HEK293 (cell line): ENCODE results near the gene BMERB1.
"Not testable (repeated sequence)": the region's sequence is repeated elsewhere in the genome, so short reads cannot be mapped to it uniquely, and the experiment has no call there.

ENCODE experiments used
- CTCF ChIA-PET: fragments of 350-600 bp; formaldehyde crosslinking; extraction: SDS; loops from one replicate; lab custom pipeline; 2021; ENCODE audit warnings: antibody characterized with exemption; lab: Yijun Ruan, JAX
- POLR2A ChIA-PET: fragments of 300-600 bp; formaldehyde crosslinking; extraction: SDS; loops from one replicate; lab custom pipeline; 2020; ENCODE audit warnings: antibody characterized with exemption, inconsistent platforms; lab: Yijun Ruan, JAX
- H3K27ac ChIP-seq: fragments of 200-500 bp; sonication (Bioruptor generic); 2 replicates; pipeline ENCODE4 v1.5.1; 2014; ENCODE audit warnings: low read depth, low read length, control low read depth, inconsistent platforms; ENCODE audit errors: extremely low read depth
- H3K36me3 ChIP-seq, 2 experiments: fragments of 200-500 bp in 1 of 2; sonication (Bioruptor generic) in 1 of 2; 1 replicate in 1 of 2; 2 replicates in 1 of 2; pipeline ENCODE4 v1.5.1; 2014 to 2017; ENCODE audit warnings: inconsistent platforms in 2 of 2, low read length in 2 of 2; ENCODE audit not compliant: control insufficient read depth in 2 of 2, insufficient read depth in 1 of 2
- H3K4me1 ChIP-seq: fragments of 200-500 bp; sonication (Bioruptor generic); 2 replicates; pipeline ENCODE4 v1.5.1; 2014; ENCODE audit warnings: mild to moderate bottlenecking, low read length, inconsistent platforms; ENCODE audit not compliant: control insufficient read depth, insufficient read depth
- H3K4me3 ChIP-seq: 2 replicates; pipeline ENCODE4 v1.5.1; 2011; ENCODE audit warnings: low read depth, mild to moderate bottlenecking, control low read depth, low read length, moderate library complexity
- H3K9me3 ChIP-seq: fragments of 200-500 bp; sonication (Bioruptor generic); 2 replicates; pipeline ENCODE4 v1.5.1; 2014; ENCODE audit warnings: low read depth, low read length, inconsistent platforms; ENCODE audit not compliant: control insufficient read depth, insufficient read depth
- KLF16 ChIP-seq: fragments of 450-650 bp; formaldehyde crosslinking; IDR thresholded peaks from 2 replicates; pipeline ENCODE4 v1.5.1; 2017; ENCODE audit warnings: missing biosample characterization, missing genetic modification characterization
- KLF17 ChIP-seq: fragments of 450-650 bp; formaldehyde crosslinking; IDR thresholded peaks from 2 replicates; pipeline ENCODE4 v1.5.1; 2016; ENCODE audit warnings: missing biosample characterization, missing genetic modification characterization
- KLF7 ChIP-seq: fragments of 450-650 bp; formaldehyde crosslinking; IDR thresholded peaks from 2 replicates; pipeline ENCODE4 v1.5.1; 2016; ENCODE audit warnings: missing biosample characterization, missing genetic modification characterization, borderline replicate concordance
- PATZ1 ChIP-seq: fragments of 450-650 bp; formaldehyde crosslinking; IDR thresholded peaks from 2 replicates; pipeline ENCODE4 v1.5.1; 2016; ENCODE audit warnings: missing biosample characterization, missing genetic modification characterization
- PRDM1 ChIP-seq: fragments of 450-650 bp; formaldehyde crosslinking; IDR thresholded peaks from 2 replicates; pipeline ENCODE4; 2016; ENCODE audit warnings: missing biosample characterization, missing genetic modification characterization
- PRDM6 ChIP-seq: fragments of 450-650 bp; formaldehyde crosslinking; IDR thresholded peaks from 2 replicates; pipeline ENCODE4 v1.5.1; 2017; ENCODE audit warnings: missing biosample characterization, missing genetic modification characterization
- SCRT1 ChIP-seq: fragments of 450-650 bp; formaldehyde crosslinking; IDR thresholded peaks from 2 replicates; pipeline ENCODE4 v1.5.1; 2016; ENCODE audit warnings: missing biosample characterization, missing genetic modification characterization, borderline replicate concordance
- SCRT2 ChIP-seq: fragments of 450-650 bp; formaldehyde crosslinking; IDR thresholded peaks from 2 replicates; pipeline ENCODE4 v1.5.1; 2016; ENCODE audit warnings: missing biosample characterization, missing genetic modification characterization
- SETDB1 ChIP-seq: IDR thresholded peaks from one replicate; pipeline ENCODE4 v1.6.1; 2017; ENCODE audit warnings: mild to moderate bottlenecking, low read length, moderate library complexity, mixed read lengths; ENCODE audit not compliant: insufficient read length
- SP7 ChIP-seq: fragments of 450-650 bp; formaldehyde crosslinking; IDR thresholded peaks from 2 replicates; pipeline ENCODE4 v1.5.1; 2016; ENCODE audit warnings: missing biosample characterization, missing genetic modification characterization
- ZNF2 ChIP-seq: fragments of 450-650 bp; formaldehyde crosslinking; IDR thresholded peaks from 2 replicates; pipeline ENCODE4 v1.5.1; 2016; ENCODE audit warnings: missing biosample characterization, missing genetic modification characterization
- ZNF23 ChIP-seq: fragments of 450-650 bp; formaldehyde crosslinking; IDR thresholded peaks from 2 replicates; pipeline ENCODE4 v1.5.1; 2016; ENCODE audit warnings: missing biosample characterization, missing genetic modification characterization, borderline replicate concordance
- ZNF274 ChIP-seq, 2 experiments: fragments of 200-500 bp in 1 of 2; fragments of 450-650 bp in 1 of 2; sonication (Bioruptor generic) in 1 of 2; formaldehyde crosslinking in 1 of 2; IDR thresholded peaks; 2 replicates each; pipeline versions ENCODE4 v1.5.1 to v1.6.1; 2014 to 2016; ENCODE audit warnings: borderline replicate concordance in 1 of 2, inconsistent platforms in 1 of 2, low read length in 1 of 2, missing biosample characterization in 1 of 2, missing genetic modification characterization in 1 of 2
- ZNF280C ChIP-seq: fragments of 450-650 bp; formaldehyde crosslinking; IDR thresholded peaks from 2 replicates; pipeline ENCODE4 v1.5.1; 2016; ENCODE audit warnings: missing biosample characterization, missing genetic modification characterization
- ZNF394 ChIP-seq: fragments of 450-650 bp; formaldehyde crosslinking; IDR thresholded peaks from 2 replicates; pipeline ENCODE4 v1.5.1; 2016; ENCODE audit warnings: missing biosample characterization, missing genetic modification characterization, mild to moderate bottlenecking, moderate library complexity, borderline replicate concordance
- ZNF529 ChIP-seq: fragments of 450-650 bp; formaldehyde crosslinking; IDR thresholded peaks from 2 replicates; pipeline ENCODE4 v1.5.1; 2017; ENCODE audit warnings: missing genetic modification characterization, missing biosample characterization; ENCODE audit not compliant: insufficient replicate concordance
- ZNF558 ChIP-seq: fragments of 450-650 bp; formaldehyde crosslinking; IDR thresholded peaks from 2 replicates; pipeline ENCODE4 v1.5.1; 2016; ENCODE audit warnings: missing biosample characterization, missing genetic modification characterization
- ZNF571 ChIP-seq: fragments of 450-650 bp; formaldehyde crosslinking; IDR thresholded peaks from 2 replicates; pipeline ENCODE4 v1.5.0; 2017; ENCODE audit warnings: missing biosample characterization, missing genetic modification characterization
- ZSCAN23 ChIP-seq: fragments of 450-650 bp; formaldehyde crosslinking; IDR thresholded peaks from 2 replicates; pipeline ENCODE4 v1.5.1; 2016; ENCODE audit warnings: missing biosample characterization, missing genetic modification characterization
- ZSCAN4 ChIP-seq: fragments of 450-650 bp; formaldehyde crosslinking; IDR thresholded peaks from 2 replicates; pipeline ENCODE4 v1.5.1; 2017; ENCODE audit warnings: missing biosample characterization, missing genetic modification characterization
- ZXDB ChIP-seq: fragments of 450-650 bp; formaldehyde crosslinking; IDR thresholded peaks from 2 replicates; pipeline ENCODE4 v1.5.1; 2016; ENCODE audit warnings: missing biosample characterization, missing genetic modification characterization

The BMERB1 gene

GRCh38 chr16:15573274-15573895 lies 139.0 kb downstream of the BMERB1 start (continued):
- TF ChIP-seq PRDM6 (tag by site-specific recombination) (no peak), SCRT2 (no peak)

- H3K4me3 ChIP-seq, H3K4me1 ChIP-seq, POLR2A ChIA-PET, H3K27ac ChIP-seq, H3K9me3 ChIP-seq, H3K36me3 ChIP-seq: not testable (repeated sequence)
- CTCF ChIA-PET, result interaction anchor here (0.6 kb wide), 1 partner anchor 139 kb away, joined by 3 read pairs; no protein-coding TSS in a partner anchor
Observed at GRCh38 chr16:15573896-15574613, 139.7 kb downstream of the BMERB1 start.

- Histone ChIP-seq H3K4me3 (no peak overlapping the region), H3K9me3 (no peaks in the 10 kb centered on the region), H3K27ac (no peak overlapping the region), H3K36me3 (no peaks in the 10 kb centered on the region), H3K4me1 (no peaks in the 10 kb centered on the region)
- ChIA-PET CTCF (no interaction called here), POLR2A (no interaction called here)
- TF ChIP-seq PRDM1 (tag by site-specific recombination) (no peak), ZNF2 (no peak), ZXDB (tag by site-specific recombination) (no peak), SCRT1 (tag by site-specific recombination) (no peak), KLF16 (tag by site-specific recombination) (no peak), ZNF571 (tag by site-specific recombination) (no peak), ZNF529 (tag by site-specific recombination) (no peak), SETDB1 (no peak), ZNF558 (tag by site-specific recombination) (no peak), ZNF23 (no peak), ZSCAN23 (tag by site-specific recombination) (no peak), SP7 (no peak), ZNF274 (IDR thresholded peaks at IDR 0.05; ENCODE audit: low read length) (no peak), ZNF274 (tag by site-specific recombination; IDR thresholded peaks at IDR 0.05; ENCODE audit: borderline replicate concordance) (no peak), ZNF280C (tag by site-specific recombination) (no peak), ZNF394 (tag by site-specific recombination) (no peak), KLF17 (tag by site-specific recombination) (no peak), PATZ1 (tag by site-specific recombination) (no peak), KLF7 (no peak), ZSCAN4 (tag by site-specific recombination) (no peak)
Observed at GRCh38 chr16:15574614-15574948, 140.2 kb downstream of the BMERB1 start.
